MCF 10A (cell line): ENCODE measurements around the gene SH3PXD2B. TPM values are rescaled to one million over a fixed set of nuclear protein-coding genes. Genes with fewer than 3 reads are reported as not detected.

Experiments used
- BruUV-seq: library from RNA; stranded (reverse); fragments of 400-500 nt; replicated peaks from 2 replicates; lab custom pipeline; 2021; lab: Mats Ljungman, UMichigan
- CTCF ChIA-PET: fragments of 300-600 bp; sonication (Branson Sonifier 250); formaldehyde crosslinking; extraction: SDS; loops from one replicate; lab custom pipeline; 2021; ENCODE audit warnings: antibody characterized with exemption, inconsistent platforms; lab: Yijun Ruan, JAX
- POLR2A ChIA-PET: fragments of 300-600, 350-650 bp; sonication (Branson Sonifier 250); formaldehyde crosslinking; extraction: SDS; loops from one replicate; lab custom pipeline; 2020; ENCODE audit warnings: antibody characterized with exemption, inconsistent platforms; lab: Yijun Ruan, JAX
- DNase-seq: peaks from one replicate; pipeline ENCODE4 v3.0.0-alpha.2; 2018; ENCODE audit not compliant: unreplicated experiment
- H3K27ac Mint-ChIP-seq: one replicate; pipeline ENCODE4 v1.8.0; 2022; ENCODE audit warnings: mild to moderate bottlenecking, low read depth, mixed read lengths; ENCODE audit not compliant: unreplicated experiment
- H3K27me3 Mint-ChIP-seq: one replicate; pipeline ENCODE4 v1.8.0; 2022; ENCODE audit warnings: mixed read lengths; ENCODE audit not compliant: insufficient read depth, unreplicated experiment
- H3K36me3 Mint-ChIP-seq: one replicate; pipeline ENCODE4 v1.8.0; 2022; ENCODE audit warnings: mild to moderate bottlenecking, moderate library complexity, mixed read lengths; ENCODE audit not compliant: insufficient read depth, unreplicated experiment
- H3K4me1 Mint-ChIP-seq: one replicate; pipeline ENCODE4 v1.8.0; 2022; ENCODE audit warnings: mixed read lengths; ENCODE audit not compliant: insufficient read depth, unreplicated experiment
- H3K4me3 Mint-ChIP-seq: one replicate; pipeline ENCODE4 v1.8.0; 2022; ENCODE audit warnings: mild to moderate bottlenecking, moderate library complexity, mixed read lengths; ENCODE audit not compliant: unreplicated experiment
- H3K9me3 Mint-ChIP-seq: one replicate; pipeline ENCODE4 v1.8.0; 2022; ENCODE audit warnings: mixed read lengths; ENCODE audit not compliant: unreplicated experiment
- intact Hi-C: fragments of 100-400 bp; cut with micrococcal nuclease; formaldehyde crosslinking; loops from 2 replicates; pipeline ENCODE4 v1.14.1; 2022
- total RNA-seq: library from RNA; stranded (reverse); gene quantifications from 2 replicates; pipeline ENCODE4 v1.2.3, GENCODE V29; 2022
- TF ChIP-seq, protein P1 (sequence below): fragments of 200-600 bp; IDR thresholded peaks from one replicate; pipeline ENCODE4 v1.8.0; 2022; ENCODE audit warnings: antibody characterized with exemption, mild to moderate bottlenecking; ENCODE audit not compliant: unreplicated experiment

The SH3PXD2B gene
- total RNA-seq, 1 experiment from 2014 or later, result 34.1 TPM

DNA sequence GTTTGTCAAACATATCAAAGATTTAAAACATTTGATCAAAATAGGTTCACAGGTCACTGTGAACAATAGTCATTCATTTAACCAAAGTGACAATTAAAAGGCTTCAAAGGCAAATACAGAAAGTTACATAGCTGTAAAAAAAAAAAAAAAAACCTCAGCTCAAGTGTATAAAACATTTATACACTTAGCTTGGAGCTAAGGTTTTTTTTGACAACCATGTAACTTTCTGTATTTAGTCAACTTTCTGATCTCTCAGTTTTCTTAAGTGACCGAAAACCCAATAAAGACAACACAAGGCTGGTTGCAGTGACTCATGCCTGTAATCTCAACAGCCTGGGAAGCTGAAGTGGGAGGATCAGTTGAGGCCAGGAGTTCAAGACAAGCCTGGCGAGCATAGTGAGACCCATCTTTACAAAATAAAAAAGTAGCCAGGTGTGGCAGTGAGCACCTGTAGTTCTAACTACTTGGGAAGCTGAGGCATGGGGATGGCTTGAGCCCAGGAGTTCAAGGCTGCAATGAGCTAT lies 154.3 kb downstream of the SH3PXD2B start:
- no peak overlapping the region for H3K4me3 Mint-ChIP-seq
- peaks cover 3% of the 10 kb centered on the region for H3K27me3 Mint-ChIP-seq
- ChIA-PET POLR2A (no interaction called here), CTCF (interaction anchor here (0.6 to 1.5 kb wide), 3 partner anchors 10 to 97 kb away, joined by 3 read pairs; no protein-coding TSS in a partner anchor)
- no TSS peak for BruUV-seq
- no peaks in the 10 kb centered on the region for H3K9me3 Mint-ChIP-seq
- TF ChIP-seq, protein P1, sequence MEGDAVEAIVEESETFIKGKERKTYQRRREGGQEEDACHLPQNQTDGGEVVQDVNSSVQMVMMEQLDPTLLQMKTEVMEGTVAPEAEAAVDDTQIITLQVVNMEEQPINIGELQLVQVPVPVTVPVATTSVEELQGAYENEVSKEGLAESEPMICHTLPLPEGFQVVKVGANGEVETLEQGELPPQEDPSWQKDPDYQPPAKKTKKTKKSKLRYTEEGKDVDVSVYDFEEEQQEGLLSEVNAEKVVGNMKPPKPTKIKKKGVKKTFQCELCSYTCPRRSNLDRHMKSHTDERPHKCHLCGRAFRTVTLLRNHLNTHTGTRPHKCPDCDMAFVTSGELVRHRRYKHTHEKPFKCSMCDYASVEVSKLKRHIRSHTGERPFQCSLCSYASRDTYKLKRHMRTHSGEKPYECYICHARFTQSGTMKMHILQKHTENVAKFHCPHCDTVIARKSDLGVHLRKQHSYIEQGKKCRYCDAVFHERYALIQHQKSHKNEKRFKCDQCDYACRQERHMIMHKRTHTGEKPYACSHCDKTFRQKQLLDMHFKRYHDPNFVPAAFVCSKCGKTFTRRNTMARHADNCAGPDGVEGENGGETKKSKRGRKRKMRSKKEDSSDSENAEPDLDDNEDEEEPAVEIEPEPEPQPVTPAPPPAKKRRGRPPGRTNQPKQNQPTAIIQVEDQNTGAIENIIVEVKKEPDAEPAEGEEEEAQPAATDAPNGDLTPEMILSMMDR, result no peak
- H3K27ac Mint-ChIP-seq, result no peak overlapping the region
- peaks cover 9% of the 10 kb centered on the region for H3K4me1 Mint-ChIP-seq
- peaks cover 20% of the 10 kb centered on the region for H3K36me3 Mint-ChIP-seq
- intact Hi-C loops, result no loop called here
- DNase-seq, result peak; percentile 62

DNA sequence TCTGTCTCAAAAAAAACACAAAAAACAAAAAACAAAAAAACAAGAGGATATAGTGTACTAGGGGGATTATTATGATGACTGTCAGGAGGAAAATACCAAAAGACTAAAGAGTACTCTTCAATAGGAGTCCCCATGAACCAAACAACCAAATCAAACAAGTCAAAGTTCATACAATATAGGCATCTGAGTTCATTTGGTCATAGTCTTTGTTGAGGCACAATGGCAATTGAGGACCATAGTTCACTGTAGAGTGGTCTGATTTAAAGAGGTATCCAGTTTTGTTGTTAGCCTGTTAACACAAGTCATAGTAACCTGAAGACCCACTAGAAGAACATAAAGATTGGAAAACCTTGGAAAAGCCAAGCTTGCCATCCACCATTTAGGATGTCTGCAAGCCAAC lies 159.5 kb downstream of the SH3PXD2B start:
- peaks cover 12% of the 10 kb centered on the region for H3K27me3 Mint-ChIP-seq
- intact Hi-C loops, result loop anchor here (5.0 kb wide), 3 partner anchors 157 to 288 kb away; partner anchors contain the start of genes FBXW11 and SH3PXD2B
- no peak for DNase-seq
- POLR2A ChIA-PET, result no interaction called here
- TF ChIP-seq, protein P1, result no peak
- BruUV-seq, result no TSS peak
- no peaks in the 10 kb centered on the region for H3K9me3 Mint-ChIP-seq
- peaks cover 5% of the 10 kb centered on the region for H3K36me3 Mint-ChIP-seq
- CTCF ChIA-PET, result interaction anchor here (0.6 to 2.7 kb wide), 5 partner anchors 8 to 880 kb away, joined by 3 to 33 read pairs (median 5); partner anchors contain the start of gene STK10
- H3K4me3 Mint-ChIP-seq, result no peak overlapping the region
- H3K27ac Mint-ChIP-seq, result no peak overlapping the region
- peaks cover 9% of the 10 kb centered on the region for H3K4me1 Mint-ChIP-seq

DNA sequence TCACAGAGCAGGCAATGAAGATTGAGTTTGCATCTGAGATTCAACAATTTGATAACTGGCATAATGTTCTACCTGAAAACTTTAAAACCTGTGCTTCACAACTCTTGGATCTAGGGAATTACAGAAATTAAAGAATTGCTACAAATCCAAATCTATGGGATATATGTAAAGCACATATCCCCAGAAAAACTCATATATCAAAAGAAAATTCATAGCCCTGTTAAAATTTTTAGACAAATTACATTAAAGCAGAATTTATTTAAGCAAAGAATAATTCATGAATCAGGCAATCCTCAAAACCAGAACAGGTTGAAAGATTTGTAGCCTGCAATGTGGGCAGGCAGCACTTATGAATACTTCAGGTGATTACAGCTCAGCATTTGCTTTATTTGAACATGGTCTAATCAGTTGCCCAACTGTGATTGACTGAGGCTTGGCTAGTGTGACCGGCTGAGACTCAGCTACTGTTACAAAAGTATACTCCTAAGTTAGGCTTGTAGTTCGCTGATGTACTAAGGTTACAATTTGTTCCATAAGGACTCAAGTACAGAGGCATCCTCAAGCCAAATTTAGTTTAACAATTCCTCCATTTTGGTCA lies 160.5 kb downstream of the SH3PXD2B start:
- POLR2A ChIA-PET, result interaction anchor here (0.6 to 2.2 kb wide), 11 partner anchors 9 to 191 kb away, joined by 3 to 16 read pairs (median 3); partner anchors contain the start of genes STK10 and UBTD2
- intact Hi-C loops, result loop anchor here (1.0 to 5.0 kb wide), 5 partner anchors 158 to 382 kb away; partner anchors contain the start of genes FBXW11 and SH3PXD2B
- no peak for DNase-seq
- Mint-ChIP-seq H3K27me3 (peaks cover 12% of the 10 kb centered on the region), H3K4me3 (no peak overlapping the region), H3K36me3 (peaks cover 5% of the 10 kb centered on the region), H3K9me3 (no peaks in the 10 kb centered on the region), H3K27ac (no peak overlapping the region), H3K4me1 (peaks cover 9% of the 10 kb centered on the region)
- TF ChIP-seq, protein P1, result no peak
- BruUV-seq, result no TSS peak
- CTCF ChIA-PET, result interaction anchor here (0.6 to 3.1 kb wide), 44 partner anchors 9 to 657 kb away, joined by 3 to 33 read pairs (median 4); partner anchors contain the start of genes STK10 and UBTD2
